Keratinocyte (primary cell): ENCODE results near the gene CDH13. TPM values are rescaled to one million over a fixed set of nuclear protein-coding genes. Genes with fewer than 3 reads are reported as not detected.

Experiments
- DNase-seq: peaks from one replicate; pipeline ENCODE4 v3.0.0-alpha.2; 2011; ENCODE audit warnings: low read depth, missing footprints, low spot score
- FAIRE-seq: peaks from 2 replicates; lab custom pipeline; 2011; peaks lifted over from hg19 to GRCh38; lab: Jason Lieb, UNC
- H2AFZ ChIP-seq: 2 replicates; pipeline ENCODE4 v1.6.0; 2012; ENCODE audit warnings: low read length, control low read depth, inconsistent platforms; ENCODE audit not compliant: control insufficient read depth
- H3K27ac ChIP-seq: 2 replicates; pipeline ENCODE4 v1.5.1; 2011; ENCODE audit warnings: low read length; ENCODE audit not compliant: control insufficient read depth, insufficient read depth
- H3K27me3 ChIP-seq: 3 replicates; pipeline ENCODE4 v1.6.0; 2011; ENCODE audit warnings: low read length; ENCODE audit not compliant: control insufficient read depth, insufficient read depth; ENCODE audit errors: extremely low read depth
- H3K36me3 ChIP-seq, 2 experiments: 2 replicates in 1 of 2; 3 replicates in 1 of 2; pipeline ENCODE4 v1.5.1; 2011; ENCODE audit warnings: low read length in 2 of 2, mild to moderate bottlenecking in 1 of 2; ENCODE audit not compliant: control insufficient read depth in 2 of 2, insufficient read depth in 2 of 2; ENCODE audit errors: extremely low read depth in 1 of 2
- H3K4me1 ChIP-seq: 3 replicates; pipeline ENCODE4 v1.5.1; 2011; ENCODE audit warnings: low read length; ENCODE audit not compliant: control insufficient read depth, insufficient read depth; ENCODE audit errors: extremely low read depth
- H3K4me2 ChIP-seq: 3 replicates; pipeline ENCODE4 v1.6.0; 2011; ENCODE audit warnings: low read depth, low read length; ENCODE audit not compliant: control insufficient read depth, insufficient read depth; ENCODE audit errors: extremely low read depth
- H3K4me3 ChIP-seq, 3 experiments: fragments of 200-600 bp in 1 of 3; sonication (generic) in 1 of 3; 2 replicates in 2 of 3; 3 replicates in 1 of 3; pipeline ENCODE4 v1.5.1; 2011 to 2016; ENCODE audit warnings: low read length in 3 of 3, mild to moderate bottlenecking in 3 of 3, control low read depth in 2 of 3, inconsistent platforms in 1 of 3, low read depth in 1 of 3, mixed read lengths in 1 of 3, mixed run types in 1 of 3, moderate library complexity in 1 of 3; ENCODE audit not compliant: control insufficient read depth in 2 of 3, insufficient read depth in 2 of 3; ENCODE audit errors: extremely low read depth in 1 of 3
- H3K79me2 ChIP-seq: 2 replicates; pipeline ENCODE4 v1.6.0; 2012; ENCODE audit warnings: low read length; ENCODE audit not compliant: control insufficient read depth, insufficient read depth
- H3K9ac ChIP-seq: 3 replicates; pipeline ENCODE4 v1.6.0; 2011; ENCODE audit warnings: low read length; ENCODE audit not compliant: control insufficient read depth, insufficient read depth; ENCODE audit errors: extremely low read depth
- H3K9me1 ChIP-seq: 3 replicates; pipeline ENCODE4 v1.6.0; 2011; ENCODE audit warnings: low read length; ENCODE audit not compliant: control insufficient read depth, insufficient read depth; ENCODE audit errors: extremely low read depth
- H3K9me3 ChIP-seq: 2 replicates; pipeline ENCODE4 v1.5.1; 2012; ENCODE audit warnings: low read depth, low read length; ENCODE audit not compliant: control insufficient read depth
- H4K20me1 ChIP-seq: 3 replicates; pipeline ENCODE4 v1.6.0; 2011; ENCODE audit warnings: low read length; ENCODE audit not compliant: control insufficient read depth, insufficient read depth; ENCODE audit errors: extremely low read depth
- CTCF ChIP-seq, 3 experiments: IDR thresholded peaks in 1 of 3; conservative IDR thresholded peaks in 1 of 3; optimal IDR thresholded peaks in 1 of 3; 2 replicates in 2 of 3; 3 replicates in 1 of 3; pipeline versions ENCODE3 to v1.5.1; 2011; ENCODE audit warnings: low read length in 3 of 3, mild to moderate bottlenecking in 3 of 3, moderate library complexity in 2 of 3, control low read depth in 1 of 3, inconsistent platforms in 1 of 3; ENCODE audit not compliant: insufficient read depth in 2 of 3; ENCODE audit errors: extremely low read depth in 1 of 3
- EZH2 ChIP-seq: IDR thresholded peaks from one replicate; pipeline ENCODE4 v1.6.1; 2012; ENCODE audit warnings: inconsistent platforms, mild to moderate bottlenecking, low read length, moderate library complexity
- dilution Hi-C: fragments of 300-500 bp; cut with MboI; formaldehyde crosslinking; loops from one replicate; pipeline ENCODE4 v1.7.0; 2020; ENCODE audit warnings: low sequenced_read_pairs; ENCODE audit not compliant: extremely low pct_ligation_motif_present
- polyA plus RNA-seq, 5 experiments: library from polyadenylated mRNA; depleted of rRNA in 3 of 5; stranded (reverse) in 3 of 5; stranded (forward) in 1 of 5; unstranded in 1 of 5; fragments of >200 nt; gene quantifications; 1 replicate in 1 of 5; 2 replicates in 3 of 5; 3 replicates in 1 of 5; pipeline versions ENCODE4 v1.2.1 to v1.2.3, GENCODE V29; 2011 to 2012; ENCODE audit warnings: missing spikeins in 2 of 5, low read depth in 1 of 5, low replicate concordance in 1 of 5

CDH13 gene
- polyA plus RNA-seq, 1 donor (not counting 4 experiments of a cell fraction or from before 2014, with no cell fraction given) = 111 TPM

GRCh38 chr16:82767198-82767597 lies 140.4 kb downstream of the CDH13 start:
- H3K4me1 ChIP-seq = no peaks in the 10 kb centered on the region
- no peak overlapping the region for H3K27ac ChIP-seq
- no peaks in the 10 kb centered on the region for H3K27me3 ChIP-seq
- H2AFZ ChIP-seq = no peak overlapping the region
- H3K4me3 ChIP-seq = no peak overlapping the region
- H3K4me2 ChIP-seq = no peak overlapping the region
- FAIRE-seq (no peak), DNase-seq (no peak)
- H4K20me1 ChIP-seq = peaks cover 3% of the 10 kb centered on the region
- no peaks in the 10 kb centered on the region for H3K9me3 ChIP-seq
- H3K9ac ChIP-seq = no peak overlapping the region
- TF ChIP-seq EZH2 (no peak), CTCF (optimal IDR thresholded peaks at IDR 0.05 in 1 of 3, IDR thresholded peaks at IDR 0.05 in 1 of 3, conservative IDR thresholded peaks at IDR 0.05 in 1 of 3; ENCODE audit: extremely low read depth in 1 of 3, insufficient read depth in 2 of 3, low read length in 3 of 3) (no peak)
- H3K36me3 ChIP-seq = peaks cover 0 to 3% of the 10 kb centered on the region in 2 experiments
- dilution Hi-C loops = no loop called here
- peaks cover 22% of the 10 kb centered on the region for H3K79me2 ChIP-seq
- no peaks in the 10 kb centered on the region for H3K9me1 ChIP-seq

- no peak overlapping the region for H3K9ac ChIP-seq
- FAIRE-seq = no peak
Observed at GRCh38 chr16:82767808-82768207, 141.0 kb downstream of the CDH13 start.

More at GRCh38 chr16:82767808-82768207, 141.0 kb downstream of the CDH13 start:
- Histone ChIP-seq H3K27ac (no peak overlapping the region), H3K9me3 (no peaks in the 10 kb centered on the region), H3K27me3 (no peaks in the 10 kb centered on the region), H3K4me2 (no peak overlapping the region), H3K4me3 (no peak overlapping the region), H3K9me1 (no peaks in the 10 kb centered on the region), H3K36me3 (peaks cover 0 to 2% of the 10 kb centered on the region in 2 experiments), H3K4me1 (no peaks in the 10 kb centered on the region), H2AFZ (no peak overlapping the region), H4K20me1 (peaks cover 6% of the 10 kb centered on the region), H3K79me2 (peaks cover 24% of the 10 kb centered on the region)
- DNase-seq = no peak
- TF ChIP-seq EZH2 (no peak), CTCF (optimal IDR thresholded peaks at IDR 0.05 in 1 of 3, IDR thresholded peaks at IDR 0.05 in 1 of 3, conservative IDR thresholded peaks at IDR 0.05 in 1 of 3; ENCODE audit: extremely low read depth in 1 of 3, insufficient read depth in 2 of 3, low read length in 3 of 3) (no peak)
- dilution Hi-C loops = no loop called here
